Measurements from ENCODE around the gene C2orf72. TPM values are rescaled to one million over a fixed set of nuclear protein-coding genes. Genes with fewer than 3 reads are reported as not detected.

The C2orf72 gene
- total RNA-seq, 1 donor from 2014 or later, result 0.42 TPM

GRCh38 chr2:231046916-231047273, 9.6 kb downstream of the C2orf72 start:
- H3K4me3 Mint-ChIP-seq (ENCODE audit: unreplicated experiment), result no peak overlapping the region
- H3K36me3 Mint-ChIP-seq (ENCODE audit: unreplicated experiment), result no peaks in the 10 kb centered on the region
- TF ChIP-seq CTCF (IDR thresholded peaks at IDR 0.05; ENCODE audit: partially characterized antibody, unreplicated experiment), result no peak
- H3K27ac Mint-ChIP-seq (ENCODE audit: unreplicated experiment), result no peak overlapping the region
- peaks cover under 1% of the 10 kb centered on the region for H3K9me3 Mint-ChIP-seq (ENCODE audit: unreplicated experiment)
- H3K27me3 Mint-ChIP-seq (ENCODE audit: unreplicated experiment), result peaks cover under 1% of the 10 kb centered on the region
- H3K4me1 Mint-ChIP-seq (ENCODE audit: low read depth, unreplicated experiment), result no peaks in the 10 kb centered on the region
- no peak for DNase-seq

- no peak for TF ChIP-seq CTCF (IDR thresholded peaks at IDR 0.05; ENCODE audit: partially characterized antibody, unreplicated experiment)
- H3K27ac Mint-ChIP-seq (ENCODE audit: unreplicated experiment), result no peak overlapping the region
Observed at GRCh38 chr2:231047274-231047922, 10.1 kb downstream of the C2orf72 start.

GRCh38 chr2:231047923-231048915, 10.9 kb downstream of the C2orf72 start:
- H3K9me3 Mint-ChIP-seq (ENCODE audit: unreplicated experiment), result no peaks in the 10 kb centered on the region
- DNase-seq, result no peak
- no peak overlapping the region for H3K27ac Mint-ChIP-seq (ENCODE audit: unreplicated experiment)
- no peak overlapping the region for H3K4me3 Mint-ChIP-seq (ENCODE audit: unreplicated experiment)
- TF ChIP-seq CTCF (IDR thresholded peaks at IDR 0.05; ENCODE audit: partially characterized antibody, unreplicated experiment), result no peak
- H3K27me3 Mint-ChIP-seq (ENCODE audit: unreplicated experiment), result peaks cover under 1% of the 10 kb centered on the region
- no peaks in the 10 kb centered on the region for H3K4me1 Mint-ChIP-seq (ENCODE audit: low read depth, unreplicated experiment)
- no peaks in the 10 kb centered on the region for H3K36me3 Mint-ChIP-seq (ENCODE audit: unreplicated experiment)

More at GRCh38 chr2:231047274-231047922, 10.1 kb downstream of the C2orf72 start:
- Mint-ChIP-seq H3K4me3 (ENCODE audit: unreplicated experiment) (no peak overlapping the region), H3K27me3 (ENCODE audit: unreplicated experiment) (no peaks in the 10 kb centered on the region), H3K9me3 (ENCODE audit: unreplicated experiment) (no peaks in the 10 kb centered on the region), H3K4me1 (ENCODE audit: low read depth, unreplicated experiment) (no peaks in the 10 kb centered on the region), H3K36me3 (ENCODE audit: unreplicated experiment) (no peaks in the 10 kb centered on the region)
- no peak for DNase-seq

GRCh38 chr2:231049286-231050017, 12.1 kb downstream of the C2orf72 start:
- Mint-ChIP-seq H3K27ac (ENCODE audit: unreplicated experiment) (no peak overlapping the region), H3K4me3 (ENCODE audit: unreplicated experiment) (no peak overlapping the region), H3K9me3 (ENCODE audit: unreplicated experiment) (no peaks in the 10 kb centered on the region), H3K27me3 (ENCODE audit: unreplicated experiment) (peaks cover 6% of the 10 kb centered on the region), H3K4me1 (ENCODE audit: low read depth, unreplicated experiment) (no peaks in the 10 kb centered on the region), H3K36me3 (ENCODE audit: unreplicated experiment) (no peaks in the 10 kb centered on the region)
- no peak for TF ChIP-seq CTCF (IDR thresholded peaks at IDR 0.05; ENCODE audit: partially characterized antibody, unreplicated experiment)
- DNase-seq, result no peak

Data from glutamatergic neuron (in vitro differentiated cells).